Urinary bladder (tissue), 4 donors: ENCODE measurements around the gene ZNRF2. TPM values are rescaled to one million over a fixed set of nuclear protein-coding genes. Genes with fewer than 3 reads are reported as not detected.
"Not testable (repeated sequence)": the region's sequence is repeated elsewhere in the genome, so short reads cannot be mapped to it uniquely, and the experiment has no call there.

Experiments
- DNase-seq: peaks from one replicate; pipeline ENCODE4 v3.0.0-alpha.2; 2015; ENCODE audit errors: extremely low spot score
- H3K27ac ChIP-seq: one replicate; pipeline ENCODE4 v1.5.1; 2013; ENCODE audit warnings: low read depth, mild to moderate bottlenecking, moderate library complexity
- H3K36me3 ChIP-seq: one replicate; pipeline ENCODE4 v1.6.1; 2013; ENCODE audit warnings: mild to moderate bottlenecking, moderate library complexity; ENCODE audit not compliant: insufficient read depth
- H3K4me1 ChIP-seq: one replicate; pipeline ENCODE4 v1.6.1; 2013; ENCODE audit warnings: mild to moderate bottlenecking, moderate library complexity; ENCODE audit not compliant: insufficient read depth
- H3K4me3 ChIP-seq: one replicate; pipeline ENCODE4 v1.5.1; 2013; ENCODE audit warnings: low read depth, low read length
- WGBS: extraction: QIAGEN DNeasy Blood & Tissue Kit; methylation state at CpG from one replicate; pipeline ENCODE4 v1.1.7; 2013; 5-methylcytosine and 5-hydroxymethylcytosine counted together
- polyA plus RNA-seq: library from polyadenylated mRNA; stranded (reverse); fragments of 200-250 nt; gene quantifications from one replicate; pipeline ENCODE4 v1.2.3, GENCODE V29; 2013
- total RNA-seq: library from RNA; depleted of rRNA; stranded (reverse); fragments of >200 nt; gene quantifications from one replicate; pipeline ENCODE4 v1.2.3, GENCODE V29; 2014
- donor health status: healthy with polysubstance abuse.
- donor health status: healthy.

Gene ZNRF2
- total and polyA plus RNA-seq, 2 donors = 5.6 to 40.0 TPM

GRCh38 chr7:30252885-30253795 lies 31.3 kb upstream of the ZNRF2 start:
- H3K27ac ChIP-seq = no peak overlapping the region
- H3K36me3 ChIP-seq = no peaks in the 10 kb centered on the region
- DNase-seq = no peak
- H3K4me1 ChIP-seq = no peaks in the 10 kb centered on the region
- WGBS = 69% methylated on average over 7 of the region's 7 CpGs
- no peak overlapping the region for H3K4me3 ChIP-seq

GRCh38 chr7:30253796-30254165 lies 30.6 kb upstream of the ZNRF2 start:
- Histone ChIP-seq H3K36me3 (no peaks in the 10 kb centered on the region), H3K27ac (no peak overlapping the region), H3K4me3 (no peak overlapping the region), H3K4me1 (no peaks in the 10 kb centered on the region)
- DNase-seq = no peak
- 83% methylated on average over 3 of the region's 3 CpGs for WGBS

GRCh38 chr7:30254248-30254647 lies 30.1 kb upstream of the ZNRF2 start:
- WGBS = 91% methylated on average over 5 of the region's 5 CpGs
- DNase-seq = no peak
- H3K36me3 ChIP-seq = no peaks in the 10 kb centered on the region

GRCh38 chr7:30254717-30255063 lies 29.7 kb upstream of the ZNRF2 start:
- 78% methylated on average over 4 of the region's 4 CpGs for WGBS
- Histone ChIP-seq H3K27ac (no peak overlapping the region), H3K36me3 (no peaks in the 10 kb centered on the region), H3K4me1 (no peaks in the 10 kb centered on the region), H3K4me3 (no peak overlapping the region)
- DNase-seq = no peak

More at GRCh38 chr7:30254248-30254647, 30.1 kb upstream of the ZNRF2 start:
- no peak overlapping the region for H3K4me3 ChIP-seq
- no peak overlapping the region for H3K27ac ChIP-seq
- no peaks in the 10 kb centered on the region for H3K4me1 ChIP-seq

- Histone ChIP-seq H3K4me1 (no peaks in the 10 kb centered on the region), H3K27ac (no peak overlapping the region), H3K36me3 (no peaks in the 10 kb centered on the region), H3K4me3 (no peak overlapping the region)
- DNase-seq = no peak
- WGBS = 90% methylated on average over 4 of the region's 4 CpGs
These were observed 29.2 kb upstream of the ZNRF2 start for GRCh38 chr7:30255064-30255769.

GRCh38 chr7:30256349-30256858 lies 28.0 kb upstream of the ZNRF2 start:
- Histone ChIP-seq H3K4me1 (no peaks in the 10 kb centered on the region), H3K36me3 (no peaks in the 10 kb centered on the region), H3K27ac (no peak overlapping the region), H3K4me3 (no peak overlapping the region)
- 92% methylated on average over 10 of the region's 10 CpGs for WGBS
- DNase-seq = no peak

GRCh38 chr7:30260246-30260768 lies 24.1 kb upstream of the ZNRF2 start:
- 82% methylated on average over 1 of the region's 1 CpG for WGBS
- Histone ChIP-seq H3K27ac (no peak overlapping the region), H3K4me1 (no peaks in the 10 kb centered on the region), H3K4me3 (no peak overlapping the region), H3K36me3 (no peaks in the 10 kb centered on the region)
- no peak for DNase-seq

GRCh38 chr7:30263090-30263710 lies 21.2 kb upstream of the ZNRF2 start:
- no peak for DNase-seq
- Histone ChIP-seq H3K4me3 (no peak overlapping the region), H3K27ac (no peak overlapping the region), H3K36me3 (no peaks in the 10 kb centered on the region), H3K4me1 (no peaks in the 10 kb centered on the region)
- WGBS = 55% methylated on average over 4 of the region's 4 CpGs

GRCh38 chr7:30264052-30264451 lies 20.3 kb upstream of the ZNRF2 start:
- Histone ChIP-seq H3K4me1 (no peaks in the 10 kb centered on the region), H3K27ac (no peak overlapping the region), H3K36me3 (no peaks in the 10 kb centered on the region), H3K4me3 (no peak overlapping the region)
- no peak for DNase-seq
- whole genome bisulfite sequencing = 65% methylated on average over 4 of the region's 4 CpGs

GRCh38 chr7:30265189-30265588 lies 19.2 kb upstream of the ZNRF2 start:
- not testable (repeated sequence) for H3K4me1 ChIP-seq, H3K36me3 ChIP-seq, DNase-seq, H3K4me3 ChIP-seq, H3K27ac ChIP-seq
- 96% methylated on average over 4 of the region's 4 CpGs for WGBS

GRCh38 chr7:30266686-30267085 lies 17.7 kb upstream of the ZNRF2 start:
- no peaks in the 10 kb centered on the region for H3K4me1 ChIP-seq
- no peak for DNase-seq
- H3K36me3 ChIP-seq = no peaks in the 10 kb centered on the region
- no peak overlapping the region for H3K27ac ChIP-seq
- WGBS = 54% methylated on average over 1 of the region's 1 CpG
- H3K4me3 ChIP-seq = no peak overlapping the region

- DNase-seq = no peak
- WGBS = 77% methylated on average over 6 of the region's 6 CpGs
- Histone ChIP-seq H3K4me1 (no peaks in the 10 kb centered on the region), H3K4me3 (no peak overlapping the region), H3K36me3 (no peaks in the 10 kb centered on the region), H3K27ac (no peak overlapping the region)
These were observed 15.8 kb upstream of the ZNRF2 start for GRCh38 chr7:30268586-30268985.

GRCh38 chr7:30269490-30269889 lies 14.9 kb upstream of the ZNRF2 start:
- 37% methylated on average over 2 of the region's 2 CpGs for WGBS

More at GRCh38 chr7:30269490-30269889, 14.9 kb upstream of the ZNRF2 start:
- Histone ChIP-seq H3K27ac (no peak overlapping the region), H3K4me3 (no peak overlapping the region), H3K4me1 (no peaks in the 10 kb centered on the region), H3K36me3 (no peaks in the 10 kb centered on the region)
- DNase-seq = no peak
